Measurements from ENCODE around the gene UGT1A1.
"Not testable (repeated sequence)": the region's sequence is repeated elsewhere in the genome, so short reads cannot be mapped to it uniquely, and the experiment has no call there.

Gene UGT1A1

DNA sequence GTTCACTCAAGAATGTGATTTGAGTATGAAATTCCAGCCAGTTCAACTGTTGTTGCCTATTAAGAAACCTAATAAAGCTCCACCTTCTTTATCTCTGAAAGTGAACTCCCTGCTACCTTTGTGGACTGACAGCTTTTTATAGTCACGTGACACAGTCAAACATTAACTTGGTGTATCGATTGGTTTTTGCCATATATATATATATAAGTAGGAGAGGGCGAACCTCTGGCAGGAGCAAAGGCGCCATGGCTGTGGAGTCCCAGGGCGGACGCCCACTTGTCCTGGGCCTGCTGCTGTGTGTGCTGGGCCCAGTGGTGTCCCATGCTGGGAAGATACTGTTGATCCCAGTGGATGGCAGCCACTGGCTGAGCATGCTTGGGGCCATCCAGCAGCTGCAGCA is at the start of gene UGT1A1:
Gene UGT1A1 (plus strand): TSS at position 228 of the 400 bp plus-strand sequence. CDS start 18 bp downstream, at position 246.
- no peak for DNase-seq

DNA sequence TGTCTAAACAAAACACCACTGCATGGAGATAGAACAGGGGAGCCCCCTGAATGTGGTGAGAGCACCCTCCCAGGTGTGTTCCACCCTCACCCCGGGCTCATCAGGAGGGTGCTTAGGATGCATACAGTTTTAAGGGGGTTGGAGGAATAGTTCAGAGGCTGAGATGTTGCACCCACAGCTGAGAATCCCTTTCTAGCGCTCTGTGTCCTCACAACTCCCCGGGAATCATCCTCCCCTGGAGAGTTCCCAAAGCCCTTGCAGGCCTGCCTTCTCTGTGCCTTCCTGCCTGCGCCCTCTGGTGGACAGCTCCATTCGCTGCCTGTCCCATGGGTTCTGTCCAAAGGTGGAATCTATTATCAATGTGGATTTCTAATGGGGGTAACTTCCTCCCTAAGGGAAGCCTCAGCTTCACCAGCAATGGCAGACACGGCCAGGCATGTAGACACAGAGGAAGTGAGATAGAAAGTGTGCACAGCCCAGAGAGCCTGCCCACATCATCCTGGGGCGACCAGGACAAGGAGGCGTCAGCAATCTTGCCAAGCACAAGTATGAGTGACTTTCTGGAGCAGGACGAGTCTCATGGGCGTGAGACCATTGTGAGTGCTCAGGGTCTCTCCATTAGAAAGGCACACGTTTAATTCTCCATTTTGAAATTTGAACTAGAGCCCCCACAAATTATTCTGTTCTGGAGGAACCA is 48.6 kb upstream of the UGT1A1 start:
- peak; percentile 49 for DNase-seq

DNA sequence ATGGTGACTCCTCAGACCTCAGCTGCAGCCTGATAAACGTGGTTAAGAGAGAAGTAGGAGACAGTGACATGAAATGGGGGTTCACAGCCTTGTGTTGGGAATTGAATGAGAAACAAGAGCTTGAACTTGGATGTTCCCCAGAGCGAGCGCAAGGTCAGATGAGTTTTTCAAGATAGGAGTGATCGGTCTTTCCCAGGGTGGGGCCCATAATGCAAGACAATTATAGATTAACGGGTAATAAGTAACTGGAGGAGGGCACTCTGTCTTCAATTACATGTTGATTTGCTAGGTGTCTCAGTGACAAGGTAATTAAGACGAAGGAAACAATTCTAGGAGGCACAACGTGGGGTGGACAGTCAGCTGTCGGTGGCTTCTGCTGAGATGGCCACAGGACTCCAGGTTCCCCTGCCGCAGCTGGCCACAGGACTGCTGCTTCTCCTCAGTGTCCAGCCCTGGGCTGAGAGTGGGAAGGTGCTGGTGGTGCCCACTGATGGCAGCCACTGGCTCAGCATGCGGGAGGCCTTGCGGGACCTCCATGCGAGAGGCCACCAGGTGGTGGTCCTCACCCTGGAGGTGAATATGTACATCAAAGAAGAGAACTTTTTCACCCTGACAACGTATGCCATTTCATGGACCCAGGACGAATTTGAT is 47.3 kb upstream of the UGT1A1 start, which contains the start of gene UGT1A5:
Gene UGT1A5 (plus strand): TSS at position 297 of the 651 bp plus-strand sequence. CDS start 85 bp downstream, at position 382.
- DNase-seq = no peak

DNA sequence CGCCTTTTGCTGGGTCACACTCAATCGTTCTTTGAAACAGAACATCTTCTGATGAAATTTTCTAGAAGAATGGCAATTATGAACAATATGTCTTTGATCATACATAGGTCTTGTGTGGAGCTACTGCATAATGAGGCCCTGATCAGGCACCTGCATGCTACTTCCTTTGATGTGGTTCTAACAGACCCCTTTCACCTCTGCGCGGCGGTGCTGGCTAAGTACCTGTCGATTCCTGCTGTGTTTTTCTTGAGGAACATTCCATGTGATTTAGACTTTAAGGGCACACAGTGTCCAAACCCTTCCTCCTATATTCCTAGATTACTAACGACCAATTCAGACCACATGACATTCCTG is 46.8 kb upstream of the UGT1A1 start:
- no peak for DNase-seq

DNA sequence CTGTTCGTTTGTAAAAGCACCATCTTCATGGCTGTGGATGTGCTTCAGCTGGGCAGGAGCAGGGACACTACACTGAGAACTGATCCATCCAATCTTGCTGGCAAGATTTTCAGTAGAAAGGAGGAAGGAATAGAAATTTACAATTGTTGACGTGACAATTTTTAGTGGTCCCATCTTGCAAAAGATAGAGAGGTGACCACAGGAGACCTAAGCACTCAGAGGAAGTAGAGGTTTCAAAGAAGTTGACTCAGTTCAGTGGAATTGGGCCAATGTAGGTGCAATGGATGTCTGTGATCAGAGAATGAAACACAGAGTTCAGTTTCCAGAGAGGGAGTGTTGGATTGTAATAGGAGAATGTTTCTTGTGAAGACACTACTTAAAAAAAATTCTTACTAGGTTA is 45.9 kb upstream of the UGT1A1 start:
- no peak for DNase-seq

DNA sequence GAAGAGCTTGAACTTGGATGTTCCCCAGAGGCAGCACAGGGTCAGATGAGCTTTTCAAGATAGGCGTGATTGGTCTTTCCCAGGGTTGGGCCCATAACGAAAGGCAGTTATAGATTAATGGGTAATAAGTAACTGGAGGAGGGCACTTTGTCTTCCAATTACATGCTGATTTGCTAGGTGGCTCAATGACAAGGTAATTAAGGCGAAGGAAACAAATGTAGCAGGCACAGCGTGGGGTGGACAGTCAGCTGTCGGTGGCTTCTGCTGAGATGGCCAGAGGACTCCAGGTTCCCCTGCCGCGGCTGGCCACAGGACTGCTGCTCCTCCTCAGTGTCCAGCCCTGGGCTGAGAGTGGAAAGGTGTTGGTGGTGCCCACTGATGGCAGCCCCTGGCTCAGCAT is 41.5 kb upstream of the UGT1A1 start, which contains the start of gene UGT1A4:
Gene UGT1A4 (plus strand): TSS at position 185 of the 400 bp plus-strand sequence. CDS start 85 bp downstream, at position 270.
- no peak for DNase-seq

DNA sequence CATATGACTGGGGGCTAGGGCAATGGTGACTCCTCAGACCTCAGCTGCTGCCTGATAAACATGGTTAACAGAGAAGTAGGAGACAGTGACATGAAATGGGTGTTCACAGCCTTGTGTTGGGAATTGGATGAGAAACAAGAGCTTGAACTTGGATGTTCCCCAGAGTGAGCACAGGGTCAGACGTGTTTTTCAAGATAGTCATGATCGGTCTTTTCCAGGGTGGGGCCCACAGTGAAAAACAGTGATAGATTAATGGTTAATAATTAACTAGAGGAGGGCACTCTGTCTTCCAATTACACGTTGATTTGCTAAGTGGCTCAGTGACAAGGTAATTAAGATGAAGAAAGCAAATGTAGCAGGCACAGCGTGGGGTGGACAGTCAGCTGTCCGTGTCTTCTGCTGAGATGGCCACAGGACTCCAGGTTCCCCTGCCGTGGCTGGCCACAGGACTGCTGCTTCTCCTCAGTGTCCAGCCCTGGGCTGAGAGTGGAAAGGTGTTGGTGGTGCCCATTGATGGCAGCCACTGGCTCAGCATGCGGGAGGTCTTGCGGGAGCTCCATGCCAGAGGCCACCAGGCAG is 31.3 kb upstream of the UGT1A1 start, which contains the start of gene UGT1A3:
Gene UGT1A3 (plus strand): TSS at position 320 of the 579 bp plus-strand sequence. CDS start 85 bp downstream, at position 405.
- DNase-seq = no peak

DNA sequence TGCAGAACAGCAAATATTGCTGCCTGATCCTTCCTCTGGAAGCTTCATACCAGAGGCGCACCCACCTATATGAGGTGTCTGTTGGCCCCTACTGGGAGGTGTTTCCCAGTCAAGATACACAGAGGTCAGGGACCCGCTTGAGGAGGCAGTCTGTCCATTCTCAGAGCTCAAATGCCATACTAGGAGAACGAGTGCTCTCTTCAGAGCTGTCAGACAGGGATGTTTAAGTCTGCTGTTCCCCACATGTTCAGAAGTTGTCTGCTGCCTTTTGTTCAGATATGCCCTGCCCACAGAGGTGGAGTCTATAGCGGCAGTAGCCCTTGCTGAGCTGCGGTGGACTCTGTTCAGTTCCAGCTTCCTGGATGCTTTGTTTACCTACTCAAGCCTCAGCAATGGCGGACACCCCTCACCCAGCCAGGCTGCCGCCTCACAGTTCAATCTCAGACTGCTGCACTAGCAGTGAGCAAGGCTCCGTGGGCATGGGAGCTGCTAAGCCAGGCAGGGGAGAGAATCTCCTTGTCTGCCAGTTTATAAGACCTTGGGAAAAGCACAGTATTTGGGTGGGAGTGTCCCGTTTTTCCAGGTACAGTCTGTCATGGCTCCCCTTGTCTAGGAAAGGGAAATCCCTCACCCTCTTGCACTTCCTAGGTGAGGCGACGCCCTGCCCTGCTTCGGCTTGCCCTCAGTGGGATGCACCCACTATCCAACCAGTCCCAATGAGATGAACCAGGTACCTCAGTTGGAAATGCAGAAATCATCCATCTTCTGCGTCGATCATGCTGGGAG is 23.0 kb upstream of the UGT1A1 start:
- not testable (repeated sequence) for DNase-seq

DNA sequence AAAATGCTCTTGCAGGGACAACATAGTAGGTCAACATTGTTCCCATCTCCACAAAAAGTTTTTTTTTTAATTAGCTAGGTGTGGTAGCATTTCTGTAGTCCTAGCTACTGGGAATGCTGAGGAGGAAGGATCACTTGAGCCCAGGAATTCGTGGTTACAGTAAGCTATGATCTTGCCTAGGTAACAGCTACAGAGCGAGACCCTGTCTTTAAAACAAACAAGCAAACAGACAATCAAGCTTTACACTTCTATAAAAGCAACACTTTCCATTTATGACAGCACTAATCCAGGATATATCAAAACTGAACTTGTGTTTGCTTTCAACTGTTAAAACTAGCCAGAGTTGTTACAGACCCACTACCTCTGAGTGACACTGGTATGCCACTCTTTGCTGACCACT is 19.2 kb upstream of the UGT1A1 start:
- DNase-seq = no peak

DNA sequence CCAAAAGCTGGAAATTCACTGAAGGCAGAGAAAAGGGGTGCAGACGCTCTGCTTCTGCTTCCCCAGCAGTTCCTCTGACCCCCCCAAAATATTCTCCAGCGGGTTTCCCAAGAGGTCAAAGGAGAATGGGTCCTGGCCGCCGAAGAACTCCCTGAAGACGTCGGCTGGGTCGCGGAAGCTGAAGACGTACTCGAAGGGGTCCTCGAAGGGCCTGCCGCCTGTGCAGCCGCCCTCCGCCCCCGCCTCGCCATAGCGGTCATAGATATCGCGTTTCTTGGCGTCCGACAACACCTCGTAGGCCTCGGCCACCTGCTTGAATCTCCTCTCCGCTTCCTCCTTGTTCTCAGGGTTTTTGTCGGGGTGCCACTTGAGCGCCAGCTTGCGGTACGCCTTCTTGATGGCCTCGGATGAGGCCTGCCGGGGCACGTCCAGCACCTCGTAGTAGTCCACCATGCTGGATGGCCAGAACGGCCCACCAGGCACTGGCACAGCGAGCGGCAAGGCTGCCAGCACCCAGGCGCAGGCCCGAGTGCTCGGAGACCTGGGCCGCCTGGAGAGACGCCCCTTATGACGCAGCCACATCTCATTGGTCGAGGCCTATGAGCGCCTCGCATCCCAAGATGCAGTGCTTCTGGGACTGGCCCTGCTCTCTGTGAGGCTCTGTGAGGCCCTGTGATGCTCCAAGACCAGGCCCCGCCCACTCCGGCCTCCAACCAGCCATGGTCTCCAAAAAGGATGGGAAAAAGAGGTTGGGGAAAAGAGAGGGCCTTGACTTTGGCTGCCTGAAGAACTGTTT is 16.4 kb upstream of the UGT1A1 start:
- no peak for DNase-seq

DNA sequence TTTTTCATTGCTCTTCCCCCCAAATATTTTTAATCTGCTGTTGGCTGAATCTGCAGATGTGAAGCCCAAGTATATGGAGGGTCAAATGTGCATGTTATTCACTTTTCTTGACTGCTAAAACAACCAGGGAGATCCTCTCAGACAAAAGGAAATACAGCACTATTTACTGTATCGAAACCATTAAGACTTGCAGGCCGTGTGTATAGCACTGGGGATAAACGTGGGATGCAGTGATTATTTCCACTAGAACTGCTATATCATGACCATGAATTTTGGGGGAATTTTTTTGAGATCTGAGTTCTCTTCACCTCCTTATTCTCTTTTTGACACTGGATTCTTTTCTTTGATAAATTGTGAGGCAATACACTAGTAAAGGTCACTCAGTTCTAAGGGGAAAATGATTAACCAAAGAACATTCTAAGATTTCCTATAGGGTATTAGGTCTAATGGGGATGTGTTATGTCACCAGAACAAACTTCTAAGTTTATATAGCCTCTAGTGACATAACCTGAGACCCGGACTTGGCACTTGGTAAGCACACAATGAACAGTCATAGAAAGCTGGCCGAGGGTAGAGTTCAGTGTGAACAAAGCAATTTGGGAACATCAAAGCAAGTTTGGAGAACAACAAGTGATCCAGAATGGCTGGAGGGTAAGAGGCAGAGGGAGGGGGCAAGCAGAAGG is 14.9 kb upstream of the UGT1A1 start:
- DNase-seq = no peak

DNA sequence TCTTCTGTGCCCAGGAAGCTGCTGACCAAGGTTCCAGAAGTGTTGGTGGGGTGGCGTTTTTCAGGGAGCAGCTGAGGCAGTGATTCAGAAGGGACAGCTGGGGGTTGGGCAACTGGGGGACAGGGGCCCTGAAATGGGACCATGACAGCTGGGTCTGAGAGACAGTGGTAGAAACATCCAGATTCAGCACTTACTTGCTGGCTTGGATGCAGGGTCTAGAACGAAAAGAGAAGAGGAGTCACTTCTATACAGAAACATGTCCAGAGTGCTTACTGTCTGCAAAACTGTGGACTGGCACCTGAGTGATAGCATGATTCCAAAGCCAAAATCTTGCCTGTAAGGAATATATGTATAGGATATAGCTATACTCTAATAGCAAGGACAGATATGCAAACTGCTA is 14.2 kb upstream of the UGT1A1 start:
- DNase-seq = not testable (repeated sequence)

DNA sequence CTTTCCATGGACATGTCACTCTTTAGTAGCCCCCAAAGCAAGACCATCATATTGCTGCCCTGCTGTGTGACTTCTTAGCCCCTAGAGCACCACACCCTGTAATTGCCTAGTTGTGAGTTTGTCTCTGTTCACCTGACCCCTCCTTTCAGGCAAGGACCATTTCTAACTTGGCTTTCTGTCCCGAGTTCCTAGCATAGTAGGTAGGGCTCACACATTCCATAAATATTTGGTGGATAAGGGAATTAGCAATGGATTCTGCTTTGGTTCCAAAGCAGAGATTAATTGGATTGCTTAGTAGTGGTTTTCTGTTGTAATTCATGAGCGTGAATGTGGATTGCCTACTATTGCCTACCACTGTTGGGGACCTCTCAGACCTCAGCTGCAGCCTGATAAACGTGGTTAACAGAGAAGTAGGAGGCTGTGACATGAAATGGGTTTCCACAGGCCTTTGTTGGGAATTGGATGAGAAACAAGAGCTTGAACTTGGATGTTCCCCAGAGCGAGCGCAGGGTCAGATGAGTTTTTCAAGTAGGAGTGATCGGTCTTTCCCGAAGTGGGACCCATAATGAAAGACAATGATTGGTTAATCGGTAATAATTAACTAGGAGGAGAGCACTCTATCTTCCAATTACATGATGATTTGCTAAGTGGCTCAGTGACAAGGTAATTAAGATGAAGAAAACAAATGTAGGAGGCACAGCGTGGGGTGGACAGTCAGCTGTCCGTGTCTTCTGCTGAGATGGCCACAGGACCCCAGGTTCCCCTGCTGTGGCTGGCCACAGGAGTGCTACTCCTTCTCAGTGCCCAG is 13.4 kb upstream of the UGT1A1 start:
- no peak for DNase-seq

DNA sequence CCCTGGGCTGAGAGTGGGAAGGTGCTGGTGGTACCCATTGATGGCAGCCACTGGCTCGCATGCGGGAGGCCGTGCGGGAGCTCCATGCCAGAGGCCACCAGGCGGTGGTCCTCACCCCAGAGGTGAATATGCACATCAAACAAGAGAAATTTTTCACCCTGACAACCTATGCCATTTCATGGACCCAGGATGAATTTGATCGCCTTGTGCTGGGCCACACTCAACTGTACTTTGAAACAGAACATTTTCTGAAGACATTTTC is 12.9 kb upstream of the UGT1A1 start:
- DNase-seq = no peak

DNA sequence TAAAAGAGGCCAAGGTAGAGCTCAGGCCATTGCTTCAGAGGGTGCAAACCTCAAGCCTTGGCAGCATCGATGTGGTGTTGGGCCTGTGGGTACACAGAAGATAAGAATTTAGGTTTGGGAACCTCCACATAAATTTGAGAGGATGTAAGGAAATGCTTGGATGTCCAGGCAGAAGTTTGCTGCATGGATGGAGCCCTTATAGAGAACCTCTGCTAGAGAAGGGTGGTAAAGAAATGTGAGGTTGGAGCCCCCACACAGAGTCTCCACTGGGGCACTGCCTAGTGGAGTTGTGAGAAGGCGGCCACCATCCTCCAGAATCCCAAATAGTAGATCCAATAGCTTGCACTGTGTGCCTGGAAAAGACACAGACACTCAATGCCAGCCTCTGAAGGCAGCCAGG is 9.4 kb upstream of the UGT1A1 start:
- DNase-seq = not testable (repeated sequence)

DNA sequence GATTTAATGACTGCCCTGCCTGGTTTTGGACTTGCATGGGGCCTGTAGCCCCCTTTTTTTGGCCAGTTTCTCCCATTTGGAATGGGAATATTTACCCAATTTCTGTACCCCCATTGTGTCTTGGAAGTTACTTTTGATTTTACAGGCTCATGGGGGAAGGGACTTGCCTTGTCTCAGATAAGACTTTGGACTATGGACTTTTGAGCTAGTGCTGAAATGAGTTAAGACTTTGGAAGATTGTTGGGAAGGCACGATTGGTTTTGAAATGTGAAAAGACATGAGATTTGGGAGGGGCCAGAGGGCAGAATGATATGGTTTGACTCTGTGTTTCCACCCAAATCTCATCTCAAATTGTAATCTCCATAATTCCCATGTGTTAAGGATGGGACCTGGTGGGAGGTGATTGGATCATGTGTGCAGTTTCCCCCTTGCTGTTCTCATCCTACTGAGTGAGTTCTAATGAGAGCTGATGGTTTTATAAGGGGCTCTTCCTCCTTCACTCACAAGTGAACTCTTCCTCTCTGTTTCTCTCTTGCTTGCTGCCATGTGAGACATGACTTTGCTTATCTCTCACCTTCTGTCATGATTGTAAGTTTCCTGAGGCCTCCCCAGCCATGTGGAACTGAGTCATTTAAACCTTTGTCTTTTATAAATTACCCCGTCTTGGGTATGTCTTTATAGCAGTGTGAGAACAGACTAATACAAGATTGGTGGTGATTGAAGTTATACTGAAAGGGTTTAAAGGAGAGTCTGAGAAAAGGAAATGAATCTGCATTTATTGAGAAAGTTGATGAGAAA is 8.7 kb upstream of the UGT1A1 start:
- not testable (repeated sequence) for DNase-seq

DNA sequence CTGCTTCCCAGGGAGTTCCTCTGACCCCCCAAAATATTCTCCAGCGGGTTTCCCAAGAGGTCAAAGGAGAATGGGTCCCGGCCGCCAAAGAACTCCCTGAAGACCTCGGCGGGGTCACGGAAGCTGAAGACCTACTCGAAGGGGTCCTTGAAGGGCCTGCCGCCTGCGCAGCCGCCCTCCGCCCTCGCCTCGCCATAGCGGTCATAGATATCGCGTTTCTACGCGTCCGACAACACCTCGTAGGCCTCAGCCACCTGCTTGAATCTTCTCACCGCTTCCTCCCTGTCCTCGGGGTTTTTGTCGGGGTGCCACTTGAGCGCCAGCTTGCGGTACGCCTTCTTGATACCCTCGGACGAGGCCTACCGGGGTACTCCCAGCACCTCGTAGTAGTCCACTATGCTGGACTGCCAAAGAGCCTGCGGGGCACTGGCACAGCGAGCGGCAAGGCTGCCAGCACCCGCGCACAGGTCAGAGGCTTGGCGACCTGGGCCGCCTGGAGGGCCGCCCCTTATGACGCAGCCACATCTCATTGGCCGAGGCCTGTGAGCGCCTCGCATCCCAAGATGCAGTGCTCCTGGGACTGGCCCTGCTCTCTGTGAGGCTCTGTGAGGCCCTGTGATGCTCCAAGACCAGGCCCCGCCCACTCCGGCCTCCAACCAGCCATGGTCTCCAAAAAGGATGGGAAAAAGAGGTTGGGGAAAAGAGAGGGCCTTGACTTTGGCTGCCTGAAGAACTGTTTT is 5.0 kb upstream of the UGT1A1 start:
- DNase-seq = no peak

DNA sequence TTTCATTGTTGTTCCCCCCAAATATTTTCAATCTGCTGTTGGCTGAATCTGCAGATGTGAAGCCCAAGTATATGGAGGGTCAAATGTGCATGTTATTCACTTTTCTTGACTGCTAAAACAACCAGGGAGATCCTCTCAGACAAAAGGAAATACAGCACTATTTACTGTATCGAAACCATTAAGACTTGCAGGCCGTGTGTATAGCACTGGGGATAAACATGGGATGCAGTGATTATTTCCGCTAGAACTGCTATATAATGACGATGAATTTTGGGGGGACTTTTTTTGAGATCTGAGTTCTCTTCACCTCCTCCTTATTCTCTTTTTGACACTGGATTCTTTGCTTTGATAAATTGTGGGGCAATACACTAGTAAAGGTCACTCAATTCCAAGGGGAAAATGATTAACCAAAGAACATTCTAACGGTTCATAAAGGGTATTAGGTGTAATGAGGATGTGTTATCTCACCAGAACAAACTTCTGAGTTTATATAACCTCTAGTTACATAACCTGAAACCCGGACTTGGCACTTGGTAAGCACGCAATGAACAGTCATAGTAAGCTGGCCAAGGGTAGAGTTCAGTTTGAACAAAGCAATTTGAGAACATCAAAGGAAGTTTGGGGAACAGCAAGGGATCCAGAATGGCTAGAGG is 3.5 kb upstream of the UGT1A1 start:
- no peak for DNase-seq

DNA sequence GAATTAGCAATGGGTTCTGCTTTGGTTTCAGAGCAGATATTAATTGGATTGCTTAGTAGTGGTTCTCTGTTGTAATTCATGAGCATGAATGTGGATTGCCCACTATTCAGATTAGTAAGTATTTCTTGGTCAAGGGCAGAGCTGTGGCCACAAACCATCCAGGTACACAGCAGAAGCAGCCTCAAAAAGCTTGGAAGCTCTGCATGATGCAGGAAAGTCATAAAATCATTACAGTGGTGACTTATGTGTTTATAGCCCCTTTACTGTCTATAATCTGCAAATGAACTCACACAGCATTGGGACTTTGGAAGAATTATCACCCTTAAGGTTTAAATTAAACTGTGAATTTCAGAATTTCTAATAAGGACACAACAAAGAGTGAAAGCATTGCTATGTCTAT is 1.9 kb upstream of the UGT1A1 start:
- DNase-seq = no peak
